HG02884 (cell line): ENCODE data around the gene TMEM225B.
"Not testable (repeated sequence)": the region's sequence is repeated elsewhere in the genome, so short reads cannot be mapped to it uniquely, and the experiment has no call there.

Experiments
- ATAC-seq: cut with Tn5 transposase; IDR thresholded peaks from one replicate; pipeline ENCODE4 v1.9.1; 2021; ENCODE audit warnings: mild to moderate bottlenecking, moderate library complexity; ENCODE audit not compliant: unreplicated experiment

Gene TMEM225B

DNA sequence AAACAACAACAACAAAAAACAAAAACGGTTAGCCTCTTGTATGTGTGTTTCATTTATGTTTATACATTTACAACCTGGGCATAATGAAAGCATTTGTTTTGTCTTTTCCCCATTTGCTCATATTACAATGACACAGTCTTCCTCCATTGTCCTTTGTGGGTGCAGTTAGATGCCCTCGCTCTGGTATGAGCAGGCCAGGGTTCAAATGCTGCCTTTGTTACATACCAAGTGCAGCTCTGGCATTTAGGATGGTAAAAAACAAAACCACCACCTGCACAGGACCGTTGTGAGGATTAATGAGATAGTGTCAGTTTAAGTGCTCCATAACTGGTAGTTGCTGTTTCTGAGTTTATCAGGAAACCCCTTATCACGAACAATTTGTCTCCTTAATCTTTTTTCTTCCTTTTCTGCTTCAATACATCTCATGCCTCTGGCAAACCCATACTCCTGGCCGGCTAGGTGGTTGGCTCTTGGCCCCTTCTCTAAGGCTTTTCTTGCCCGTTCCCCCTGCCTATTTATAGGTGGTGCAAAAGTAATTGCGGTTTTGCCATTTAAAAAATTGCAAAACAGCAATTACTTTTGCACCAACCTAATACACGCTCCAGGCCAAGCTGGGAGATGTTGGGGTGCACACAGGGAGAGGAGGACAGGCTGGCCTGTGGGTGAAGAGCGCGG, 18.6 kb upstream of the TMEM225B start:
- ATAC-seq = no peak

DNA sequence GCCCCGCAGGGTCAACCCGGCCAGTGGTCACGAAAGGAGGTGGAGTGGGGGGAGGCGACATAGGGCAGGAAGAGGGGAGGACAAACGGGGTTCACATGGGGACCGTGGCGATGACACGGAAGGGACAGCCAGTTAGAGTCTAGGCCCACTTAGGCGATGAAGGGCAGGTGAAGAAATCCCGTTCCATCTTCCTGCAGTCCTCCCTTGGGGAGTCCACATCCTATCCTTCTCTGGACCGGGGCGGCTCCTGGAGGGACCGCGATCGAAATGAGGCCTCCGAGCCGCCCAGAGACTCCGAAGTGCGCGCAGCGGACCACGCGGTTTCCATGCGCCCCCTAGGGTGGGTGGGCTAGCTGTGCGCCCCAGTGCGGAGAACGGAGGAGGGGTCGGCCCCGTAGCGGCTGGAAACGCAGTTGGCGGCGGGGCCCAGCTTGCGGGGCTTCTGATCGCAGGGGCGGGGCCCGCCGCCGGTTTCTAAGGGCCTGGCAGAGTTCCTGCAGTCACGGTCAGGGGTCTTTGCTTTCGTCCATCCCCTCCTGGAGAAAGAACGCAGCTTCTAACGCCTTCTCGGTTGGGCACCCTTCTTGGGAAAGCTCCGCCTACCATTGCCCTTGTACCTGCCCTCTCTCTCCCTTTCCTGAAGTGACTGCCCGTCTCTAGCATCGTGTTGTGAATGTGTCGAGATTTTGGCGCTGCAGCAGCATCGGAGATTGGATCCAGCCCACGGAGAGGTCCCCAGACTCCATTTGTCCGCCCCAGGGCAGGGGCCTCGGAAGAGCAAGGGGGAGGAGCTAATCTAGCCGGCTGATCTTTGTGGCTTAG, 17.9 kb upstream of the TMEM225B start:
- no peak for ATAC-seq

DNA sequence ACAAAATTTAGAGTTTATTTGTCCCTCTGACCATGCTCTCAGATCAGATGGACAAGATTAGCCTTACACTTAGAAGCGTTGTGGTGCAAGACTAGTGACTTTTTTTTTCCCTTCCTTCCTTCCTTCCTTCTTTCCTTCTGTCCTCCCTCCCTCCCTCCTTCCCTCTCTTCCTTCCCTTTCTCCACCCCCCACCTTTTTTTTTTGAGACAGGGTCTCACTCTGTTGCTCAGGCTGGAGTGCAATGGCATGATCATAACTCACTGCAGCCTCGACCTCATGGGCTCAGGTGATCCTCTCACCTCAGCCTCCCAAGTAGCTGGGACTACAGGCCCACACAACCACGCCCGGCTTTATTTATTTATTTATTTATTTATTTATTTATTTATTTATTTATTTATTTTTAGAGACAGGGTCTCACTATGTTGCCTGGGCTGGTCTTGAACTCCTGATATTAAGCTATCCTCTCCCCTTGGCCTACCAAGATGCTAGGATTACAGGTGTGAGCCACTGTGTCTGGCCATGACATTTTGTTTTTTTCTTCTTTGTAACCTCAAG, 17.2 kb upstream of the TMEM225B start:
- not testable (repeated sequence) for ATAC-seq

DNA sequence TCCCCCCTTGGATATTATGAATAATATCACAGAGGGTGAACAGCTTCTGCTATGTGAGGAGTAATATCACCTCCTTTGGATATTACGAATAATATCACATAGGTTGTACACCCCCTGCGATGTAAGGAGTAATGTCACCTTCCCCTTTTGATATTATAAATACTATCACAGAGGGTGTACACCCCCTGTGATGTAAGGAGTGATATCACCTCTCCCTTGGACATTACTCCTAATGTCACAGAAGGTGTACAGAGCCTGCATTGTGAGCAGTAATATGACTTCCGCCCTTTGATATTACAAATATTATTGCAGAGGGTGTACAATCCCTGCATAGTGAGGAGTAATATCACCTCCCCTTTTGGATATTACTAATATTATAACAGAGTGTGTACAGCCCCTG, 9.2 kb upstream of the TMEM225B start:
- ATAC-seq = no peak

DNA sequence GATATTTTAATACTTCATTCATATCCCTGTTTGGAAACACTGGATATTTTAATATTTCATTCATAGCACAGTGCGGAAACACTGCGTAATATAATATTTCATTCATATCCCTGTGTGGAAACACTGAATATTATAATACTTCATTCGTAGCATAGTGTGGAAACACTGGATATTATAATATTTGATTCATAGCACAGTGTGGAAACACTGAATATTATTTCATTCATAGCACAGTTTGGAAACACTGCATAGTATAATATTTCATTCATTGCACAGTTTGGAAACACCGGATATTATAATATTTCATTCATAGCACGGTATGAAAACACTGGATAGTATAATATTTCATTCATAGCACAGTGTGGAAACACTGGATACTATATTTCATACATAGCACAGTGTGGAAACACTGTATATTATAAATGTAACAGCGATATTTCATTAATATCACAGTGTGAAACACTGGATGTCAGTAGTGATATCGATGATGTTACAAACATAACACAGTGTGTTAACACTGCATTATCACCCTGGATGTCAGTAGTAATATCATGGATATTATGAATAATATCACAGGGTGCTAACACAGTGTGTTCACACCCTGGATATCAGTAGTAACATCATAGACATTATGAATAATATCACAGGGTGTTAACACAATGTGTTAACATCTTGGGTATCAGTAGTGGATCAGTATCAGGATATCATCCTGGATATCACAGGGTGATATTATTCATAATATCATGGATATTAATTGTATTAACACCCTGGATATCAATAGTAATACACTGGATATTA, 2.9 kb upstream of the TMEM225B start:
- ATAC-seq = no peak

DNA sequence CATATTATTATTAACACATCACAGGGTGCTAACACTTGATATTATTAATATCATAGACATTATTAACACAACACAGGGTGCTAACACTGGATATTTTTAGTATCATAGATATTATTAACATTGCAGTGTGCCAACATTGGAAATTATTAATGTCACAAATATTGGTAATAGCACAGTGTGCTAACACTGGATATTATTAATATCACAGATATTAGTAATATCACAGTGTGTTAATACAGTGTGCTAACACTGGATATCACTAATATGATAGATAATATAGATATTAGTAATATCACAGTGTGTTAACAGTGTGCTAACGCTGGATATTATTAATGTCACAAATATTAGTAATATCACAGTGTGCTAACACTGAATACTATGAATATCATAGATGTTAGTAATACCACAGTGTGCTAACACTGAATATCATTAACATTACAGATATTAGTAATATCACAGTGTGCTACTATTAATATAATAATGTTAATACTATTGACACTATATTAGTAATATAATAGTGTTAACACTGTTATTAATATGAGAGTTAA, 1.6 kb upstream of the TMEM225B start:
- ATAC-seq = no peak

DNA sequence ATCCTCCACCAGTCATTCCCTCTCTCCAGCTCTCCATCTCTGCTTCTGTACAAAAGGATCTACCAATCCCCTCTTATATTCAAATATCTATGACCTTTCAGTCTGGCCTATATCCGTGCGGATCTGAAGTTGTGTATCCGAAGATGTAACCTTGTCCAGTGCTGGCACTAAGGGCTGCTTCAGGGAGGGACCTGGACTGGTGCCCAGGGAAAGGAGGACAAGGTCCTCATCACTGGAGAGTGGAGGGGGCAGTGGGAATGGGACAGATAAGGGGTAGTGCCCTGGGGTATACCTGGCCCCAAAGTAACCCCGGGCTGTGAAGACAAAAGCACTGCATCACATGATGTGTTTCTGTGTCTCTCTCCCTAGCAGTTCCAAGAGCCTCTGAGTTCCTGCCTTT, 1.8 kb downstream of the TMEM225B start:
- no peak for ATAC-seq

DNA sequence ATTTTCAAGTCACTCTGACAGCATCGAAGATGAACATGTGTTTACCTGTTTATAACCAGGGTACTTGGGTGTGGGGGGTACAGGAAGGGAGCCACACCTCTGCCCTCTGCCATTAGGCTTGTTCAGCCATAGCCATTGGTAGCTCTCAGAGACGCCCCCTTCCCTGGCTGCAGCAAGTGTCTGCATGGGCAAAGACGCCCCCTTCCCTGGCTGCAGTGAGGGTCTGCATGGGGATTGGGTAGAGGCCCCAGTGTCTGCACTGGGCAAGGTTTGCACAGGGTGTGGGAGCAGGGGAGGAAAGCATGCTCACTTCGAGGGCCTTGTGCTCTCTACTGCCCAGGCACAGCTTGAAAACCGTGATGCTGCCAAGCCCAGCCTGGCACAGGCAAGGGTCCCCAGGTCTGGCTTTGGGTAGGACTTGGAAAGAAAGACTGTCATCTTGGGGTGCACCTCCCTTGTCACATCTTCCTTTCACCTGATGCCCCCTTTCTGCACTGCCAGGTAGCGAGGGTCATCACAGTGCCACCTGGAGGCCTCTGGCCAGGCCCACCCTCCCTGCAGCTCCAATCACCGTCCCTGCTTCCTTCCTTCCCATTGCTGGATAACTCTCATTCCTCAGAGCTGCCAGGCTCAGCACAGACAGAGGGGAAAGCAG, 3.7 kb downstream of the TMEM225B start:
- no peak for ATAC-seq

DNA sequence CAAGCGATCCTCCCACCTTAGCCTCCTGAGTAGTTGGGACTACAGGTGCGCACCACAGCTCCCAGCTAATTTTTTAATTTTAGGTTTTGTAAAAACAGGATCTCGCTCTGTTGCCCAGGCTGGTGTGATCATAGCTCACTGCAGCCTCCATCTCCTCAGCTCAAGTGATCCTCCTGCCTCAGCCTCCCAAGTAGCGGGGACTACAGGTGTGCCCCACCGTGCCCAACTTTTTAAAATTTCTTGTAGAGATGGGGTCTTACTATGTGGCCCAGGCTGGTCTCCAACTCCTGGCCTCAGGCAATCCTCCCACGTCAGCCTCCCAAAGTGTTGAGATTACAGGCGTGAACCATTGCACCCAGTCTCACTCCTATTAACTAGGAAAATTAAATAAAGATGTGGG, 7.5 kb downstream of the TMEM225B start:
- ATAC-seq = no peak

DNA sequence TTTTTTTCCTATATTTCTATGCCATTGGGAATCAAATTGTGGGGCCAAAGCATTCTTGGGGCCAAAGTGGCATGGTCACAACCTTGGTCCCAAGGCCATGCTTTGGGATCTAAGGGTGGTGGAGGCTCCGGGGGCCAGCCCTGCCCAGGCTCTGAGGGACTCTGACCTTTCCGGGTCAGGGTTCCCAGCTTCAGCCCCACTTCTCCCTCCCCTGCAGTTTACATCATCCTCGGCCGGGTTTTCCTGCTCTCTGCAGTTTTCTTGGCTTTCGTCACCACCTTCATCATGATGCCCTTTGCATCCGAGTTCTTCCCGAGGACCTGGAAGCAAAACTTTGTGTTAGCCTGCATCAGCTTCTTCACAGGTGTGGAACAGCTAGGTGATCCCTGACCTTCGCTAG, 8.5 kb downstream of the TMEM225B start:
- ATAC-seq = no peak

DNA sequence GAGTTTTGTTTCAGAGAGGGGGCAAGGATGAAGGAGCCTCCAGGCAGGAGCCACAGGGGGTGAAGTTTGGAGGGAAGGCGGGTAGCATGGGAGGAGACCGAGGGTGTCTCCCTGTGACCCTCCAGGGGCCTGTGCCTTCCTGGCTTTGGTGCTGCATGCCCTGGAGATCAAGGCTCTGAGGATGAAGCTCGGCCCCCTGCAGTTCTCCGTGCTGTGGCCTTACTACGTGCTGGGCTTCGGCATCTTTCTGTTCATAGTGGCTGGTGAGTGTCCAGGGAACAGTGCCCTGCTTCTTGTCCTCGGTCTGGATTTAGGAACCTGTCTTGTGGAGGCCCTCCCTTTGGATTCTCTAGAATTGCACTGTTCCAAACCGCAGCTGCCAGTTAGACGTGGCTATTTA, 9.5 kb downstream of the TMEM225B start:
- no peak for ATAC-seq

DNA sequence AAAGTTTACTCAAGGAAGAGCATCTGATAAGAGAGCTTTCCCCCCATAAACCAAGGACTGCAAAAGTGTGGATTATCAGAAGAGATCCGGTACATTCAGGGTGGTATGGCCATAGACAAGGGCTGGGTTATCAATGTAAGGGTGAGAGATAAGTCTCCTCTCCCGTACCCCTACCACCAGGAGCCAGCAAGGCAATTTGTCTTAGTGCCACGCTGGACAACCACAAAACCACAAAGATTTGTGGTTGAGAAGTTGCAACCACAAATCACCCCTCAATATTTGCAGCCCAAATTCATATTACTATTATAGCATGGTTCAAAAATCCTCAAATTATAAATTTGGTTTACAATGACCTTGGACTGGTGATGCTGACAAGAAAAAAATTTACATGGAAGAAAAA, 16.4 kb downstream of the TMEM225B start:
- no peak for ATAC-seq

DNA sequence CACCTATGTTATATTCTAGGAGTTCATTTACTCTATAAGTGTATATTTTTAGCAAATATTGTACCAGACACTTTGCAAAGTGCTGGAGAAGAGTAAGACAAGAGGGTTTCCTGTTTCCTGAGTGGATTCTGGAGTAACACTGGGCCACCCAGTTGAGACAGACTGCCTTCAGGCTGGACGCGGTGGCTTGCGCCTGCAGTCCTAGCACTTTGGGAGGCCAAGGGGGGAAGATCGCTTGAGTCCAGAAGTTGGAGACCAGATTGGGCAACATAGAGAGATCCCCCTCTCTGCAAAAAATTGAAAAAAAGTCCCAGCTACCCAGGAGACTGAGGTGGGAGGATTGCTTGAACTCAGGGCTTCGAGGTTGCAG, 17.9 kb downstream of the TMEM225B start:
- no peak for ATAC-seq

DNA sequence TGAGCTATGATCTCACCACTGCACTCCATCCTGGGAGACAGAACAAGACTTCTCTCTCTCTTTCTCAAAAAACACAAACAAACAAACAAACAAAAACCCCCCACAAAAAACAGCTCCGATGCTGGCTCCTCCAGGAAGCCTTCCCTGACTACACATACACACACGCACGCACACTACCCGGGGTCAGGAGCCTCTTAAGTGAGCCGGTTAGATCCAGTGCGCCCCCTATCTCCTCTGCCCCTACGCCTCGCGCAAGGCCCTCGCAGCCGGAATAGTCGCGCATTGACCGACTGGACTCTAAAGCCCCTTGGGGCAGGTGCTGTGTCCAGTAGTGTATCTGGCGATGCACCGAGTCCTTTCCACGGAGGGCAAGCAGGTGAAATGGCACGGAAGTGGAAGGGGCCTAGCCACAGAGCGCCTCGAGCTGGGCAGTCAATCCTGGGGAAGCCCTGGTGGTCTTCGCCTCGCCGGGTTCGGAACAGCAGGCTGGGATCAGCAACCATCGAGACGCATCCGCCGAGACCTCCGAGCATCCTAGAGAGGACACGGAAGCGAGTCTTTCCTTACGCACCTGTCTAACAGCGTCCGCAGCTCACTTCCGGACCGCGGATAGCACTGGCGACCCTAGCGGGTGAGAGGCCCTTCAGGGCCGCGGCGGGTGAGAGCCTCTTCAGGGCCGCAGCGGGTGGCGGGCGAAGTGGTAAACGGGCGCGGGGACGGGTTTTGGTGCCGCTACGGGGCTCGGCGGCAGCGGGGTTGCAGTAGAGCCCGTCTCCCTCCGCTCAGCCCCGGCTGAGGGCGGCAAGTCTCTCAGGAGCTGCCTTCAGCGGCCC, 18.5 kb downstream of the TMEM225B start, which contains the start of gene ZSCAN25:
ZSCAN25 (plus strand) TSS at position 588 of the 833 bp plus-strand sequence. CDS start 2,661 bp downstream, outside the sequence.
- ATAC-seq = peak; percentile 81

DNA sequence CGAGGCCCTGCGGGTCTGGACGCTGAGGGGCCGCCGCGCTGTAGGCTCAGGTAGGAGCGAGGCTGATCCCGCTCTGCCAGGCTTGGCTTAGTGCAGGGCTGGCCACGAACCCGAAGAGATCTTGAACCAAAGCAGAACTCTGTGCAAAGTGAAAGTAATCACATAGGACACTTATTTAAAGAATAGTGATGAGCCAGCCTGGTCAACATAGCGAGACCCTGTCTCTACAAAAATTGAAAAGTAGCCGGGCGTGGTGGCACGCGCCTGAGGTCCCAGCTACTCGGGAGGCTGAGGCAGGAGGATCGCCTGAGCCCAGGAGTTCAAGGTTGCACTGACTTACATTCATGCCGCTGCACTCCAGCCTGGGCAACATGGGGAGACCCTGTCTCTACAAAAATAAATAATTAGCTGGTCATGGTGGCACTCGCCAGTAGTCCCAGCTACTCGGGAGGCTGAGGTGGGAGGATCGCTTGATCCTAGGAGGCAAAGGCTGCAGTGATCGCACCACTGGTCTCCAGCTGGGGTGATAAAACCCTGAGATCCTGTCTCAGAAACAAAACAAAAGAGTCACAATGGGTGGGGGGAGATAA, 19.2 kb downstream of the TMEM225B start:
- ATAC-seq = peak; percentile 39

DNA sequence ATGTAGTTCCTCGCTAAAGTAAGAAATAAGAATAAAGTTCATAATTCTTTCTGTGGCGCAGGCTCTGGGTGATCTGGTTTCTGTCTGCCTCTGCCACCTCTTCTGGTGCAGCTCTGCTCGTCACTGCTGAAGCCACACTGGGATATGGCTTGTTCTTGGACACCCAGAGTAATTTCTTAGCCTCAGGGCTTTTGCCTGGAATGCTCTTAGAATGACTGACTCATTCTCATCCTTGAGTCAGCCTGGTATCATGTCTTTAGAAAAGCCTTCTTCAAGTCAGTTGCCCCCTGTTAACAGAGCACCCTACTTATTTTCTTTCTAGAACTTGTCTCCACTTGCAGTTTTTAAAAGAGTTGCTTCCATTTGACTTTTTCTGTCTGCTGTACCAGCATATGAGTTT, 20.7 kb downstream of the TMEM225B start:
- ATAC-seq = no peak

DNA sequence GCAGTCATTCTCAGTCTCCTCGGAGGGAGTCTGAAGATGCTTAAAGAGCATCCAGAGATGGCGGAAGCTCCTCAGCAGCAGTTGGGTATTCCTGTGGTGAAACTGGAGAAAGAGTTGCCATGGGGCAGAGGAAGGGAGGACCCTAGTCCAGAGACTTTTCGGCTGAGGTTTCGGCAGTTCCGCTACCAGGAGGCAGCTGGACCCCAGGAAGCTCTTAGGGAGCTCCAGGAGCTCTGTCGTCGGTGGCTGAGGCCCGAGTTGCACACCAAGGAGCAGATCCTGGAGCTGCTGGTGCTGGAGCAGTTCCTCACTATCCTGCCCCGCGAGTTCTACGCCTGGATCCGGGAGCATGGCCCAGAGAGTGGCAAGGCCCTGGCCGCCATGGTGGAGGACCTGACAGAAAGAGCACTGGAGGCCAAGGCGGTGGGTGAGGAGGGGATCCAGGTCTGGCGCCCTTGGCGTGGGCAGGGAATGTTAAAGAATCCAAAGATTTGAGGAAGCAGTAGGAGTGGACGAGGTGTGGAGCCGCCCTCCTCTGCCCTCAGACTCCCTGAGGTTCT, 21.6 kb downstream of the TMEM225B start:
- ATAC-seq = no peak

DNA sequence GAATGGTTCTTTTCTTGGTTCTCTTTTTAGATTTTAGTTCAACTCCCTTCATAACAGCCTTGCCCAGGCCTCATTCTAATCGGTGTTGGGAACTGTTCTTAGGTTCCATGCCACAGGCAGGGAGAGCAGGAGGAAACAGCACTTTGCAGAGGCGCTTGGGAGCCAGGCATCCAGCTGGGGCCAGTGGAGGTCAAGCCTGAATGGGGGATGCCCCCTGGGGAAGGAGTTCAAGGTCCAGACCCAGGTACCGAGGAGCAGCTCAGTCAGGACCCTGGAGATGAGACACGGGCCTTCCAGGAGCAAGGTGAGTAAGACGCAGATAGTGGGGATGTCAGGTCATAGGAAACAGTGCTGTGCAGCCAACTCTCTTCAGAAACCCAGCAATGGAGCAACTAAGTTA, 23.2 kb downstream of the TMEM225B start:
- ATAC-seq = no peak

DNA sequence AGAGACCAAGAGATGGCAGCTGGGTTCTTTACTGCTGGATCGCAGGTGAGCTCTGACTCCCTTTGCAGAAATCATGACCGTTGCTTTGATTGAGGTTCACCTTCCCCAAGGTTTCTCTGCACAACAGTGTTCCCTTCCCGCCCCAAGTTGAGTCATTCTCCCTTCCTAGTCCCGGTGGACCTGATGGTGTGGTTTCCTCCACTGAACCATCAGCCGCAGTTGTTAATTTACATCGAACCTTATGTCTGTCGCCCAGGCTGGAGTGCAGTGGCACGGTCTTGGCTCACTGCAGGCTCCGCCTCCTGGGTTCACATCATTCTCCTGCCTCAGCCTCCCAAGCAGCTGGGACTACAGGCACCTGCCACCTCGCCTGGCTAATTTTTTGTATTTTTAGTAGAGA, 24.5 kb downstream of the TMEM225B start:
- no peak for ATAC-seq
